GM12873 (cell line): ENCODE data around the gene PLCD3.

ENCODE experiments used
- CTCF ChIP-seq: IDR thresholded peaks from 2 replicates; pipeline ENCODE4 v1.5.1; 2012; ENCODE audit warnings: low read depth, mild to moderate bottlenecking, moderate library complexity, low read length, control low read depth; ENCODE audit not compliant: insufficient read depth; ENCODE audit errors: missing control alignments

Gene PLCD3

GRCh38 chr17:45104907-45105624 is 27.2 kb downstream of the PLCD3 start:
- no peak for TF ChIP-seq CTCF

GRCh38 chr17:45104497-45104896 is 27.8 kb downstream of the PLCD3 start:
- TF ChIP-seq CTCF = no peak

- no peak for TF ChIP-seq CTCF
These were observed 28.3 kb downstream of the PLCD3 start for GRCh38 chr17:45104029-45104428.

GRCh38 chr17:45103269-45103795 is 29.0 kb downstream of the PLCD3 start:
- TF ChIP-seq CTCF = no peak

- TF ChIP-seq CTCF = no peak
These were observed 29.5 kb downstream of the PLCD3 start for GRCh38 chr17:45102856-45103255.

GRCh38 chr17:45101883-45102811 is 30.2 kb downstream of the PLCD3 start:
- TF ChIP-seq CTCF = no peak

GRCh38 chr17:45101546-45101882 is 30.8 kb downstream of the PLCD3 start:
- no peak for TF ChIP-seq CTCF
